GM12891 (cell line): Measurements from ENCODE around the gene RPF1.

Source experiments
- DNase-seq: peaks from one replicate; pipeline ENCODE4 v3.0.0; 2011; ENCODE audit warnings: low spot score; ENCODE audit not compliant: insufficient read length
- FAIRE-seq: peaks from 2 replicates; lab custom pipeline; 2011; peaks lifted over from hg19 to GRCh38; lab: Jason Lieb, UNC
- PAX5 ChIP-seq: IDR thresholded peaks from 2 replicates; pipeline ENCODE4 v1.6.1; 2011; ENCODE audit warnings: low read length, moderate library complexity, mild to moderate bottlenecking; ENCODE audit not compliant: insufficient read depth, severe bottlenecking
- POLR2A ChIP-seq: IDR thresholded peaks from 2 replicates; pipeline ENCODE4 v1.6.1; 2011; ENCODE audit warnings: low read depth, low read length, control low read depth
- POLR2AphosphoS5 ChIP-seq: IDR thresholded peaks from 2 replicates; pipeline ENCODE4 v1.6.1; 2011; ENCODE audit warnings: low read depth, low read length, control low read depth
- POU2F2 ChIP-seq: IDR thresholded peaks from 2 replicates; pipeline ENCODE4 v1.6.1; 2011; ENCODE audit warnings: low read depth, mild to moderate bottlenecking, control low read depth, low read length, moderate library complexity
- SPI1 ChIP-seq: IDR thresholded peaks from 2 replicates; pipeline ENCODE4 v1.6.1; 2011; ENCODE audit warnings: low read depth, low read length, control low read depth
- TAF1 ChIP-seq: IDR thresholded peaks from 2 replicates; pipeline ENCODE4 v1.6.1; 2011; ENCODE audit warnings: low read depth, low read length, control low read depth

Gene RPF1

GRCh38 chr1:84508510-84508909 lies 29.4 kb downstream of the RPF1 start:
- FAIRE-seq (no peak), DNase-seq (no peak)
- no peak for TF ChIP-seq POLR2A
- TF ChIP-seq POU2F2: no peak
- no peak for TF ChIP-seq POLR2AphosphoS5
- no peak for TF ChIP-seq TAF1
- TF ChIP-seq SPI1: no peak
- no peak for TF ChIP-seq PAX5

DNA sequence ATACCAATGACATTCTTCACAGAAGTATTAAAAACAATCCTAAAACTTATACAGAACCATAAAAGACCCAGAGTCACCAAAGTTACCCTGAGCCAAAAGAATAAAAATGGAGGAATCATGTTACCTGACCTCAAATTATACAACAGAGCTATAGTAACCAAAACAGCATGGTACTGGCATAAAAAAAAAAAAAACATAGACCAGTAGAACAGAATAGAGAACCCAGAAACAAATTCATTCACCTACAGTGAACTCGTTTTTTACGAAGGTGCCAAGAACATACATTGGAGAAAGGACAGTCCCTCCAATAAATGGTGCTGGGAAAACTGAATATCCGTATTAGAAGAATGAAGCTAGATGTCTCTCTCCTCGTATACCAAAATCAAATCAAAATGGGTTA lies 30.0 kb downstream of the RPF1 start:
- FAIRE-seq: no peak
- DNase-seq: no peak
- no peak for TF ChIP-seq POLR2AphosphoS5
- TF ChIP-seq PAX5: no peak
- no peak for TF ChIP-seq POLR2A
- no peak for TF ChIP-seq POU2F2
- TF ChIP-seq SPI1: no peak
- TF ChIP-seq TAF1: no peak

GRCh38 chr1:84510165-84510564 lies 31.1 kb downstream of the RPF1 start:
- no peak for FAIRE-seq
- no peak for DNase-seq
- no peak for TF ChIP-seq PAX5
- TF ChIP-seq SPI1: no peak
- no peak for TF ChIP-seq POU2F2
- no peak for TF ChIP-seq POLR2AphosphoS5
- TF ChIP-seq POLR2A: no peak
- TF ChIP-seq TAF1: no peak

- TF ChIP-seq PAX5: no peak
- no peak for TF ChIP-seq SPI1
- no peak for TF ChIP-seq POU2F2
- no peak for TF ChIP-seq POLR2AphosphoS5
- TF ChIP-seq TAF1: no peak
- TF ChIP-seq POLR2A: no peak
- DNase-seq (no peak), FAIRE-seq (no peak)
These were observed 31.6 kb downstream of the RPF1 start for GRCh38 chr1:84510668-84511067.

GRCh38 chr1:84524590-84524989 lies 45.5 kb downstream of the RPF1 start:
- no peak for TF ChIP-seq PAX5
- DNase-seq: no peak
- FAIRE-seq: no peak

DNA sequence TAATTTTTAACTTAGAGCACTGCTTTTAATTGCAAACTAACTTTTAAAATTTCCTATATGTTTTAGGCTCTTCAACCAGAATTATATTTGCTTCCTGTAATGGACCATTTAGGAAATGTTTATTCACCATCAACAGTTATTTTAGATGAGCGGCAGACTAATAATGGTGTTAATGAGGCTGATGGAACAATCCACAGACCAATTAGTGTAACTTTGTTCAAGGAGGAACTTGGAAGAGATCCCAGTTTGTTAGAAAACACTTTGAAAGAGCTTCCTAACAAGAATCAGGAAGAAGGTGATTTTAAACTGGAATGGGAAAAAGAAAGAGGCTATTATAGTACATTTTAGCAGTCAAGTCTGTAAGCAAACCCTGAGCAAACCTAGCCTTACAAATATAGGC lies 46.7 kb downstream of the RPF1 start:
- FAIRE-seq (no peak), DNase-seq (no peak)
- TF ChIP-seq TAF1 (no peak), POLR2A (no peak), SPI1 (no peak), POU2F2 (no peak), POLR2AphosphoS5 (no peak), PAX5 (no peak)

DNA sequence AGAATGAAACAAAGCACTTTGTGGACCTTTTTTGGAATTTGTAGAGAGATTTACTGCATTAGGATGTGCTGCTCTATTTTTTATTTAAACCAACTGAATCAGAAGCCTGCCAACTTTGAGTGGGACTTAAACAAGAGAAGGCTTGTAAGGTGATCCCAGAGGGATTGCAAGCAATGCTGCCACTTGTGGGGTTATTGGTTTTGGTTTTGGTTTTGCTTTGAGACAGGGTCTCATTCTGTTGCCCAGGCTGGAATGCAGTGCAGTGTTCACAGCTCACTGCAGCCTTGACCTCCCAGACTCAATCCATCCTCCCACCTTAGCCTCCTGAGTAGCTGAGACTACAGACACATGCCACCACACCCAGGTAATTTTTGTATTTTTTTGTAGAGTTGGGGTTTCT lies 59.5 kb downstream of the RPF1 start:
- DNase-seq (no peak), FAIRE-seq (no peak)
- no peak for TF ChIP-seq SPI1

DNA sequence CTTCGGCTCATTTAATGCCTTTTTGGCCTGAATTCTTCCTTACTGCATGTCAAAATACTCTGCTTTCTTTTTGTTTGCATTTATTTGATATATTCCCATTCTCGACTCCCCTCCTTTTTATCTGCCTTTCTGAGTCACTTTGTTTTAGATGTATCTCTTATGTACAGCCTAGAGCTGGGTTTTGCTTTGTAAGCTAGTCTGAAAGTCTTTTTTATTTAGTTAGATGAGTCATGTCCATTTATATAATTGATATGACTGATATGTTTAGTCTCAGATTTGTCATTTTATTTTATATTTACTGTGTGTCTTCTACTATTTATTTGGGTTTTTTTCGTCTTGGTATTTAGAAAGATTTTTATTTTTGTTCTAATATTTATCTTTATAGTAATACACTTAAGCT lies 60.9 kb downstream of the RPF1 start:
- DNase-seq (no peak), FAIRE-seq (no peak)
- TF ChIP-seq PAX5: no peak
- TF ChIP-seq TAF1: no peak
- TF ChIP-seq POU2F2: no peak

GRCh38 chr1:84540759-84541158 lies 61.7 kb downstream of the RPF1 start:
- TF ChIP-seq POU2F2 (no peak), PAX5 (no peak), POLR2A (no peak), TAF1 (no peak), SPI1 (no peak), POLR2AphosphoS5 (no peak)
- FAIRE-seq: no peak

GRCh38 chr1:84541679-84542078 lies 62.6 kb downstream of the RPF1 start:
- DNase-seq (no peak), FAIRE-seq (no peak)
- no peak for TF ChIP-seq POU2F2

More at GRCh38 chr1:84540759-84541158, 61.7 kb downstream of the RPF1 start:
- DNase-seq: no peak
